HG03575 (cell line): Measurements from ENCODE around the gene CATSPER3.

Experiments
- ATAC-seq: cut with Tn5 transposase; IDR thresholded peaks from one replicate; pipeline ENCODE4 v1.9.1; 2021; ENCODE audit not compliant: unreplicated experiment, insufficient number of reproducible peaks, low FRiP score; ENCODE audit errors: extremely low read depth

The CATSPER3 gene

DNA sequence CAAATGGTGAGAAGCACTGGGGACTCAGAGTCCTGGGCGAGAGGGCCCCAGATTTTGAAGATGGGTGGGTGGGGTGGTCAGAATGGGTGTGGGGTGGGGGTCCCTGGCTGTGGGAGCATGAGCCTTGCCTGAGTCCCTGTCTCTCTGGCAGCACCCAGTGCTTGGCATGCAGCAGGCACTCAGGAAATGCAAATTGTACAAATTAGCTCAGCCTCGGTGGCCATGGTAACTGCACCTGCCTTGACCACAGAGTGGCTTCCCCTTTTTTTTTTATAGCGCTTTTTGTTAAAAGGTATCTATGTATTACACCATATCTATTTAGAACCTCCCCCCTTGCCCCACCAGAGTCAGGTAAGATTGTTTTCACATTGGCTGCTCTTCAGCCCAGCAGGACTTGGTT, 85.6 kb downstream of the CATSPER3 start:
- ATAC-seq, result peak; percentile 78

DNA sequence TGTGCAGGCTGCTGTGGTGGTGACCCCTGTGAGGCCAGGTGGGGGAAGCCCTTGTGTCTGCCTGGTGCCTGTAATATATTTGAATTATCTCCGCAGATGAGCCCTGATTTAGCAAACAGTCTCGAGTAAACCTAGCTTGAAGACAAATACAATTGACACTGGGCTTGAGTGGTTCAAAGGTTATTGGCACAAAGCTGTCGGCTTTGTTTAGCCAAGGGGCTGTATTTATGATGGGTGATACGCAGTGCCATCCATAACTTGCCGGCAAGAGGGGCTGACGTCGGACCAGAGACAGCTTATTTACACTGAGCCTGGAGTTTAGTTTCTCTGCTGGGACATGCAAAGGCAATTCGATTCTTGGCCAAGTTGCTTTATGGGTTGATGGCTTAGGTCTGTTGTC, 86.3 kb downstream of the CATSPER3 start:
- no peak for ATAC-seq

DNA sequence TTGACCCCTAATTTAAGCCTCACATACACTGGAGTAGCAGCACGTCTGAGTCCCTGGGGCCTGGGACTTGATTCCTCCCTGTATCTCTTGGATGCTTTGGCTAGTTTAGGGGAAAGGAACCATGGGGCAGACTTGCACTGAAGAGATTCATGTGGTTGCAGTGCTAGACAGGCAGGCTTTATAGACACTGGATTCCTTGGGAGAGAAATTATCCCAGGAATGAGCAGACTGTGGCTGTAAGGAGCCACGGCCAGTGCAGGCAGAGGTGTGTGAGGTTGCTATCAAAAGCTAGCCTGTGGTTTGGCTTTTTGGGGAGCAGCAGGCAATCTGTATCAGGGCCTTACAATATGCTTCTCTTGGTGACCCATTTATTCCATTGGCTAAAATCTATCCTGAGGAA, 86.8 kb downstream of the CATSPER3 start:
- ATAC-seq, result no peak

DNA sequence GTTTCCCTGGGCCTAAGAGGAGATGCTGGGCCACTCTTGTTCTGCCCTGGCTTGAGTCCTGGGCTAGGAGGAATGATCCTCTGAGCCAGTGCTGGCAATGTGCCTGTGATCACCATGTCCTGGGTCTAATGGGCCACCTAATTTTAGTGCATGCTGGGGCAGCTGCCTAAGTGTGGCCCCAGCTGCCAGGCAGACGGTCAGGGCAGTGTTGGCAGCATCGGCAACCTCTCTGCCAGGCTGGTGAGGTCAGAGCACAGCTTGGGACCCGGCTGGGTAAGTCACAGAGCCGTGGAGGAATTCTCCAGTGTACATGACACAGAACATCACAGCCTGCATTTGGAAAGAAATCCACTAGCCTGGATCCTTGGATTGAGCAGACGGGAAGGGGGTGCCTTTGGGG, 87.7 kb downstream of the CATSPER3 start:
- no peak for ATAC-seq

DNA sequence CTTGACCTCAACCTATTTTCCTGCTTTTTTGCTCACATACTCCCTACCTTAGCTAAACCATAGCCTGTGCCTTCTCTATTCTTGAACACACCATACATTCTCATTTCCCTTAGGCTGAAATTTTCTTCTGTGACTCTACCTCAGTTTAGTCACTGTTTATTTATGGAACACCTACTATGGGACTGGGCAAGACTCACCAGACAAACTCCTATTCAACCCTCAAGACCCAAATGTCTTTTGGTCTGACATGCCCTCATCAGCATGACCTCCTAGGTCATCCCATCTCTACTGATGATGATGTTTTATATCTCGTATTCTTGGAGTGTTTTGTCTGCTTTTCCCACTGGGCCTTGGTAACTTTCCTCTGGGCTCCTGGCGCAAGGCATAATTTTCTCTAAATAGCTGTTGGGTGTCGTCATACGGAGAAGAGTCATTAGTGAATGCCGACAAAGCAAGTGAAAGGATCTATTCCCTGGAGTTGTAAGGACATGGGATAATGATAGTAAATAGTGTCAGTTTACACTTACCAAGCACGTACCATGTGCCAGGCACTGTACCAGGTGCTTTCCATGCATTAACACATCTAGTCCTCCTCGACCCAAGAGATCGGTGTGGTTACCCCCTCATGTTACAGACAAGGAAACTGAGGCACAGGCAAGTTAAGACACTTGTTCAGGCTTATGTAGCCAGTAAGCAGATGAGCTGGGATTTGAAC, 88.8 kb downstream of the CATSPER3 start:
- no peak for ATAC-seq

DNA sequence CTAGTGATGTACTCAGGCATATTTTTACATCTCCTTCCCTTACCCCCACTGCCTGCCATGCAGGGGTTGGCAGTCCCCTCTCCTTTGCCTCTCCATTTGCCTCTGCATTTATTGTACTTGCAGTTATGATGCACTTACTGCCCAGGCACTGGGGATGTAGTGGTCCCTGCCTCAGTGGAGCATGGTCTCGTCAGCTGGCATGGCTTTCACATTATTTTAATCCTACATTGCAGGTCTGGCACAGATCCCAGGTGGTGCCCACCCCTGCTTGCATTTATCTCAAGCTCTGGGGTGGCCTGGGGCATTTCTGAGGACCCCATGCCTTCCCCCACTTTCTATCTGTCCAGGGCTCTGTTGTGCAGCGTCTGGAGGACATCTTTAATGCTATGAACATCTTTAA, 89.5 kb downstream of the CATSPER3 start:
- ATAC-seq, result no peak

DNA sequence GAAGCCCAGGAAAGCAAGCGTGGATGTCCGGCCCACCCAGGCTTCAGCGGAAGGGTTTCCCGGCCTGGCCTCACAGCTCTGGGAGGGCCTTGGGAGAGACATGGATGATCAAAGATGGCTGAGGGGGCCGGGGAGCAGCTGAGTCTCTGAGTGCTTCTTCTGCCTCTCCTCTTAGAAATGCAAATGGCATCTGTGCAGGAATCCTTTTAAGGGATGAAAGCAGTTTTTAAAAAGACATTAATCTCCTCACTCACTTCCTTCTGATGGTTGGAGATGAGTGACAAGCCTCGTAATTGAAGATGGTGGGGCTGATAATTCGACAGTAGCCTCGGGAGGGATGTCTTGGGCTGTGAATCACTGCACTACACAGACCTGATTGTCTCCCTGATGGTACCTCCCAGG, 90.6 kb downstream of the CATSPER3 start:
- no peak for ATAC-seq

DNA sequence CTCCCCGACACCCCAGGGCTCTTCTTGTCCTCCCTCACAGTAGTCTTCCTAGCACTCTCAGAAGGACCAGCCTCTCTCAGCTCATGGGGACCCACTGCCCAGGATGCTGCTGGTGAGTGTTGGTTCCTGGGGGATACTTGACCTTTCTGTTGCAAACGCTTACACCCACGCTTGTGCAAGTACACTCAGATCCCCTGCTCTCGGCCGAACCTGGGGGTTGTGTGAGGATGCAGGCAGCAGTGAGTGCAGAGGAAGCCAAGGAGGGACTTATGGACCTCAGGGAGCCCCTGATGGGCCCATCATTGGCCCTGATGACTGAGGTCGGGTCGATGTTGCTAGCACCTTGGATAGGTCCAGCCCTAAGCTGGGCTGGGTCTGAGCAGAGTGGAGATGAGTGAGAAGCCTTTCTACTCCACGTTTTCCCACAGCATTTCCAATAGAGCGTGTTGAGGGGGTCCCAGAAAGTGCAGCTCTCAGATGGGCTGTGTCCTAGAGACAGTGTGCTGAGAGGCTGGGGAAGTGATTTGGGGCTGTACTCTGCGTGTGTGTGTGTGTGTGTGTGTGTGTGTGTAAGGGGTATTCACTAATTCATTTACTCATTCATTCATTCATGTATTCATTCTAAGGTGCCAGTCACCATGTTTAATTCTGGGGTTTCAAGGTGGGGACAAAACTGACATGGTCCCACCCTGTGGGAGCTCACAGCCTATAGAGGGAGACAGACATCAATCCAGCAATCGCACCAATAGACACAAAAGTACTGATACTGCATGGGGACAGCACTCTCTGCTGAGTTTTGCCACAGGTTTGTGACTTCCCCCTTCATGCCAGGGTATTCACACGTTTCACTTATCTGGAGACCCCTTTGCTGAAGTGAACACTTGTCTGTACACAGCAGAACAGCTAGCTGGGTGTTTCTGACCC, 91.6 kb downstream of the CATSPER3 start:
- no peak for ATAC-seq

DNA sequence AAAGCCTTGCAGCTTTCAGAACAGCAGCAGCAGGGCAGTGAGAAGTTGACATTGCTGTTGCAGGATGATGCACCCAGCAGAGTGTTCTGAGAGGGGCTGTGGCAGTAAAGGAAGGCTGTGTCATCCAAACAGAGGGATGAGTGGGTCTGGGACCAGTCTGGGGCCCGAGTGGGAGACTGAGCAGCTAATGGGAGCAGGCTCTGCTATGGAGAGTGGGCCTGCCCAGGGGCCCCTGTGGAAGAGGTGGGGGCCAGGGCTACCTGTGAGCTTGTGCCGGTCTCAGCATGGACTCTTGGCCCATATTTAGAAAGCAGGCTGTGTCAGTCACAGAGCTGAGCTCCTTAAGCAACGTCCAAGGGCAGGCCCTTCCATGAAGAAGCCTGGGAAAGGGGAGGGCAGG, 92.3 kb downstream of the CATSPER3 start:
- no peak for ATAC-seq

DNA sequence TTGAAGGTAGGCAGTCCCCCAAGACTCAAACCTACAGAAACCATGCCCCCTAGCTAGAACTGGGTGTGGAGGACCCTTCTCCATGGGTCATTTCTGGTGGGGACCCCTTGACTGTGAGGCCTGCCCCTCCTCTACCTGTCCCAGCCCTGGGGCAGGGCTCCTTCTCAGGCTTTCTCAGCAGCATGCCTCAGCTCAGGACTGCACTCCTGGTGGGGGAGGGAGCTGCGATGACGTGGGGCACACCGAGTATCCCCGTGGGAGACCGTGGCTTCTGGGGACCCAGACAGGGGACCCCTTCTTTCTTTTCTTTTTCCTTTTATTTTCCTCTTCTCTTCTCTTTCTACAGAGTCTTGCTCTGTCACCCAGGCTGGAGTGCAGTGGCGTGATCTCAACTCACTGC, 93.3 kb downstream of the CATSPER3 start:
- ATAC-seq, result no peak
